SK-N-SH (cell line): ENCODE data around the gene FBLIM1.
A peak's percentile ranks its signal among the peaks of the same experiment; 100 is the strongest.

ENCODE experiments used
- SMC3 ChIP-seq: IDR thresholded peaks from 2 replicates; pipeline ENCODE4 v1.6.1; 2012; ENCODE audit warnings: low read depth, low read length, improper control_type of control experiment
- TF ChIP-seq, protein P1 (sequence below): fragments of 200-600 bp; sonication (generic); IDR thresholded peaks from 2 replicates; pipeline ENCODE4 v1.6.1; 2017; ENCODE audit warnings: antibody characterized with exemption, mild to moderate bottlenecking, moderate library complexity

DNA sequence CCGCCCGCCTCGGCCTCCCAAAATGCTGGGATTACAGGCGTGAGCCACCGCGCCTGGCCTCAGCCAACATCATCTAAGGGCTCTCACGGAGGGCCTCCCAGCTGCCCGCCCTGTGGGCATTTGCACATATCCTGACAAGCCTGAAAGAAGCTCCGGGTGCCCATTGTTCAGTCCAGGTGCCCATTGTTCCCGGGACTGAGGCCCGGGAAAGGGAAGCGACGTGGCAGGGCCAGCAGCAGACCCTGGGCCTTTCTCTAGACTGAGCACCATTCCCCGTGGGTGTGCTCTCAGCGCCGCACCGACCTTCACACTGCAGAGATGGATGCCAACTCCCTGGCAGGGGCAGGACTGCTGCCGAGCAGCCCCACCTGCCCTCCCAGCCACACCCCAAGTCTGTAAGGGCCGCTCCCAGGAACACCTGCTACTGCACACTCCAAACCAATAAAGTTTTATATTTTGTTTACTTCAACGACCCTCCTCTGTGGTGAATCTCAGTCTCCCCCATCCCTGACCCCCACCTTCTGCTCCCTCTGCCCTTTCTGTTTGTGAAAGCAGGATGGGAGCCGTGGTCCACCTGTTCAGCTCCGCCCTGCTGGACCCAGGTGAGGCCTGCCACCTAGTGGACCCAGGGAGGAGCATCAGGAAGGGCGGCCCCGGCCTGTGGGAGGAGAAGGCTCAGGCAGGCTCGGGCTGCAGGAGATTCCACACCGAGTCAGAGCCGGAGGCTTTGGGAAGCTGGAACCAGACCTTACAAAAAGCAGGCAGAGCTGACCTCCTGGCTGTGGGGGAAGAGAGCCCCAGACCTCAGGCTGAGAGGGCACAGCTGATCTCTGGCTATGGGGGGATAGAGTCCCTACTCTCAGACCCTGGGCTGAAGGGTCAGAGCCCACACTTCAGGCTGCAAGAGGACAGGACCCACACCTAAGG lies 17.4 kb upstream of the FBLIM1 start:
- TF ChIP-seq, protein P1, sequence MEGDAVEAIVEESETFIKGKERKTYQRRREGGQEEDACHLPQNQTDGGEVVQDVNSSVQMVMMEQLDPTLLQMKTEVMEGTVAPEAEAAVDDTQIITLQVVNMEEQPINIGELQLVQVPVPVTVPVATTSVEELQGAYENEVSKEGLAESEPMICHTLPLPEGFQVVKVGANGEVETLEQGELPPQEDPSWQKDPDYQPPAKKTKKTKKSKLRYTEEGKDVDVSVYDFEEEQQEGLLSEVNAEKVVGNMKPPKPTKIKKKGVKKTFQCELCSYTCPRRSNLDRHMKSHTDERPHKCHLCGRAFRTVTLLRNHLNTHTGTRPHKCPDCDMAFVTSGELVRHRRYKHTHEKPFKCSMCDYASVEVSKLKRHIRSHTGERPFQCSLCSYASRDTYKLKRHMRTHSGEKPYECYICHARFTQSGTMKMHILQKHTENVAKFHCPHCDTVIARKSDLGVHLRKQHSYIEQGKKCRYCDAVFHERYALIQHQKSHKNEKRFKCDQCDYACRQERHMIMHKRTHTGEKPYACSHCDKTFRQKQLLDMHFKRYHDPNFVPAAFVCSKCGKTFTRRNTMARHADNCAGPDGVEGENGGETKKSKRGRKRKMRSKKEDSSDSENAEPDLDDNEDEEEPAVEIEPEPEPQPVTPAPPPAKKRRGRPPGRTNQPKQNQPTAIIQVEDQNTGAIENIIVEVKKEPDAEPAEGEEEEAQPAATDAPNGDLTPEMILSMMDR = peak; percentile 68
- peak; percentile 63 for TF ChIP-seq SMC3
